RWPE2 (cell line): Measurements from ENCODE around the gene ZNF467.
A peak's percentile ranks its signal among the peaks of the same experiment; 100 is the strongest.

Experiments used
- ATAC-seq: fragments of 200-7000 bp; cut with Tn5 transposase; 3 replicates; pipeline ENCODE4 v1.9.1; 2021; ENCODE audit warnings: low read depth
- DNase-seq: peaks from one replicate; pipeline ENCODE4 v3.0.0-alpha.2; 2020; ENCODE audit warnings: low spot score
- H3K27ac ChIP-seq: fragments of 450-650 bp; 2 replicates; pipeline ENCODE4 v1.5.1; 2017; ENCODE audit warnings: mild to moderate bottlenecking; ENCODE audit not compliant: poor library complexity, severe bottlenecking
- H3K27me3 ChIP-seq: fragments of 250-450 bp; sonication (Bioruptor Pico); 2 replicates; pipeline ENCODE4 v1.5.1; 2021; ENCODE audit warnings: mild to moderate bottlenecking, moderate library complexity; ENCODE audit not compliant: insufficient read depth, poor library complexity, severe bottlenecking
- H3K36me3 ChIP-seq: fragments of 250-450 bp; sonication (Bioruptor Pico); 2 replicates; pipeline ENCODE4 v1.5.1; 2020; ENCODE audit warnings: low read depth, mild to moderate bottlenecking, moderate library complexity
- H3K4me1 ChIP-seq: fragments of 250-450 bp; sonication (Bioruptor Pico); 2 replicates; pipeline ENCODE4 v1.5.1; 2021; ENCODE audit warnings: mild to moderate bottlenecking, moderate library complexity; ENCODE audit not compliant: insufficient read depth, poor library complexity, severe bottlenecking
- H3K4me3 ChIP-seq: fragments of 250-450 bp; sonication (Bioruptor Pico); 2 replicates; pipeline ENCODE4 v1.5.1; 2021; ENCODE audit warnings: mild to moderate bottlenecking, moderate library complexity; ENCODE audit not compliant: severe bottlenecking
- H3K9me3 ChIP-seq: fragments of 250-450 bp; sonication (Bioruptor Pico); 2 replicates; pipeline ENCODE4 v1.5.1; 2021; ENCODE audit warnings: mild to moderate bottlenecking, moderate library complexity; ENCODE audit not compliant: severe bottlenecking
- TF ChIP-seq, protein P1 (sequence below): fragments of 450-650 bp; IDR thresholded peaks from one replicate; pipeline ENCODE4 v1.5.1; 2017; ENCODE audit warnings: mild to moderate bottlenecking, moderate library complexity; ENCODE audit not compliant: poor library complexity, severe bottlenecking

Gene ZNF467

DNA sequence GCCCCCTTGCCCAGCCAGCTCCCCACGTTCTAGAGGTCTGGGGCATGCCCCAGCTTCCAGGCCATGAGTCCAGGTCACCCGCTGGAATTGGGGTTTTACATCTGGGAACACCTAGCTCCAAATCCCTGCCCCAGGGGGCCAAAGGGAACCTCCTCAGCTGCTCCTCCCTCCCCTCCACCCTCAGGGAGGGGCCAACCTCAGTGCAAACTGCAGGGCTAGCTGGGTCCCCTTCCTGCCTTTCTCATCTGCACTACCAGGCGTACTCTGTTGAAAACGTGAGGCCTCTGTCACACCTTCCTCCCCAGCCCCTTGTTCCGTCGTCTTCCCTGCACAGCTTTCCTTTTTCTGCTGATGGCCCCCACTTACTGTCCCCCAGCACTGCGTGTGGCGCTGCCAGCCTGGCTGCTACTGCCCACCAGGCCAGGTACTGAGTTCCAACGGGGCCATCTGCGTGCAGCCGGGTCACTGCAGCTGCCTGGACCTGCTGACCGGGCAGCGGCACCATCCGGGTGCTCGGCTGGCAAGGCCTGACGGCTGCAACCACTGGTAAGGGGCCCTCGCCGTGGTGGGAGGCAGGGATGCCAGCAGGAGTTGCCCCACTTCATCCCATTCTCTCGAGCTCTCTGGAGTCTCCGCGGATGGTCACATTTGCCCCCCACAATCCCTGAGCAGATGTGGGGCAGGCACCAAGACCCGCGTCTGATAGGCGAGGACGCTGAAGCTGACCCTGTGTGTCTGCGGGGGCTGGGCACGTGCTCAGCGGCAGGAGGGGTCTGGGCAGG is 40.1 kb upstream of the ZNF467 start:
- Histone ChIP-seq H3K36me3 (no peaks in the 10 kb centered on the region), H3K4me1 (no peaks in the 10 kb centered on the region), H3K27ac (no peak overlapping the region), H3K9me3 (no peaks in the 10 kb centered on the region), H3K27me3 (no peaks in the 10 kb centered on the region), H3K4me3 (no peak overlapping the region)
- ATAC-seq: no peak
- TF ChIP-seq, protein P1, sequence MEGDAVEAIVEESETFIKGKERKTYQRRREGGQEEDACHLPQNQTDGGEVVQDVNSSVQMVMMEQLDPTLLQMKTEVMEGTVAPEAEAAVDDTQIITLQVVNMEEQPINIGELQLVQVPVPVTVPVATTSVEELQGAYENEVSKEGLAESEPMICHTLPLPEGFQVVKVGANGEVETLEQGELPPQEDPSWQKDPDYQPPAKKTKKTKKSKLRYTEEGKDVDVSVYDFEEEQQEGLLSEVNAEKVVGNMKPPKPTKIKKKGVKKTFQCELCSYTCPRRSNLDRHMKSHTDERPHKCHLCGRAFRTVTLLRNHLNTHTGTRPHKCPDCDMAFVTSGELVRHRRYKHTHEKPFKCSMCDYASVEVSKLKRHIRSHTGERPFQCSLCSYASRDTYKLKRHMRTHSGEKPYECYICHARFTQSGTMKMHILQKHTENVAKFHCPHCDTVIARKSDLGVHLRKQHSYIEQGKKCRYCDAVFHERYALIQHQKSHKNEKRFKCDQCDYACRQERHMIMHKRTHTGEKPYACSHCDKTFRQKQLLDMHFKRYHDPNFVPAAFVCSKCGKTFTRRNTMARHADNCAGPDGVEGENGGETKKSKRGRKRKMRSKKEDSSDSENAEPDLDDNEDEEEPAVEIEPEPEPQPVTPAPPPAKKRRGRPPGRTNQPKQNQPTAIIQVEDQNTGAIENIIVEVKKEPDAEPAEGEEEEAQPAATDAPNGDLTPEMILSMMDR: no peak
- DNase-seq: no peak

GRCh38 chr7:149811831-149812490 is 38.6 kb upstream of the ZNF467 start:
- no peak for ATAC-seq
- Histone ChIP-seq H3K9me3 (no peaks in the 10 kb centered on the region), H3K27me3 (no peaks in the 10 kb centered on the region), H3K27ac (no peak overlapping the region), H3K4me3 (no peak overlapping the region), H3K36me3 (no peaks in the 10 kb centered on the region), H3K4me1 (no peaks in the 10 kb centered on the region)
- TF ChIP-seq, protein P1: no peak
- no peak for DNase-seq

DNA sequence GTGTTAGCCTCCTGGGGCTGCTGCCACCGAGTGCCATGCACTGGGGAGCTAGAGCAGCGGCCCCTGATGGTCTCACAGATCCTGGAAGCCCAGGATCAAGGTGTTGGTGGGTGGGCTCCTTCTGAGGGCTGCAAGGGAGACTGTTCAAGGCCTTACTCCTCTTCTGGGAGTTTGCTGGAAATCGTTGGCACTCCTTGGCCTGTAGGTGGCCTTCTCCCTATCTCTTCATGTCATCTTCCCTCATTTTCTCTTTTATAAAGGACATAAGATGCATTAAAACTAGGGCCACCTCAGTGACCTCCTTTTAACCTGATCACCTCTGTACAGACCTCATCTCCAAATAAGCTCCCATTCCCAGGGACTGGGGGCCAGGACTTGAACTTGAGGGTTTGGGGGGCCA is 37.8 kb upstream of the ZNF467 start:
- TF ChIP-seq, protein P1: peak; percentile 11
- Histone ChIP-seq H3K27me3 (no peaks in the 10 kb centered on the region), H3K36me3 (no peaks in the 10 kb centered on the region), H3K4me3 (no peak overlapping the region), H3K27ac (no peak overlapping the region), H3K4me1 (no peaks in the 10 kb centered on the region), H3K9me3 (no peaks in the 10 kb centered on the region)
- ATAC-seq: no peak
- DNase-seq: no peak

- no peaks in the 10 kb centered on the region for H3K4me1 ChIP-seq
- TF ChIP-seq, protein P1: no peak
- no peaks in the 10 kb centered on the region for H3K36me3 ChIP-seq
- DNase-seq (no peak), ATAC-seq (no peak)
- H3K9me3 ChIP-seq: no peaks in the 10 kb centered on the region
- no peak overlapping the region for H3K4me3 ChIP-seq
- no peaks in the 10 kb centered on the region for H3K27me3 ChIP-seq
- H3K27ac ChIP-seq: no peak overlapping the region
These were observed 35.8 kb upstream of the ZNF467 start for GRCh38 chr7:149809215-149809614.

- DNase-seq: no peak
- Histone ChIP-seq H3K36me3 (no peaks in the 10 kb centered on the region), H3K4me3 (no peak overlapping the region), H3K4me1 (no peaks in the 10 kb centered on the region), H3K27ac (no peak overlapping the region), H3K9me3 (no peaks in the 10 kb centered on the region), H3K27me3 (no peaks in the 10 kb centered on the region)
- ATAC-seq: no peak
- TF ChIP-seq, protein P1: no peak
These were observed 34.9 kb upstream of the ZNF467 start for GRCh38 chr7:149808311-149808710.
